Tibial artery (tissue), 4 donors: ENCODE results near the gene CD58.

ENCODE experiments used
- DNase-seq, 2 donors: peaks; one replicate each; pipeline ENCODE4 v3.0.0-alpha.2; 2019
- H3K27ac ChIP-seq, 2 donors: fragments of 200-600 bp; sonication (generic) in 1 of 2; 1 replicate in 1 of 2; 2 replicates in 1 of 2; pipeline ENCODE4 v1.5.1; 2018 to 2019; ENCODE audit warnings: mild to moderate bottlenecking in 1 of 2
- H3K27me3 ChIP-seq, 2 donors: fragments of 200-600 bp; sonication (generic) in 1 of 2; one replicate each; pipeline versions ENCODE4 v1.5.1 to v1.6.0; 2016 to 2019
- H3K36me3 ChIP-seq, 3 donors: fragments of 200-600 bp; sonication (generic) in 2 of 3; one replicate each; pipeline ENCODE4 v1.5.1; 2016 to 2019; ENCODE audit warnings: mild to moderate bottlenecking in 2 of 3
- H3K4me1 ChIP-seq, 4 donors: fragments of 200-600 bp; sonication (generic) in 2 of 4; 1 replicate in 3 of 4; 2 replicates in 1 of 4; pipeline ENCODE4 v1.5.1; 2016 to 2019
- H3K4me3 ChIP-seq, 2 donors: fragments of 200-600 bp; sonication (generic) in 1 of 2; 1 replicate in 1 of 2; 2 replicates in 1 of 2; pipeline ENCODE4 v1.5.1; 2018 to 2019; ENCODE audit warnings: mild to moderate bottlenecking in 2 of 2
- H3K9me3 ChIP-seq, 3 donors: fragments of 200-600 bp; sonication (generic) in 1 of 3; one replicate each; pipeline ENCODE4 v1.5.1; 2016 to 2019
- intact Hi-C: fragments of 100-400 bp; cut with DNase I; formaldehyde crosslinking; loops from one replicate; pipeline ENCODE4 v1.15.0; 2023; ENCODE audit warnings: low total_unique reads
- TF ChIP-seq, protein P1 (sequence below), 2 experiments: fragments of 200-600 bp in 1 of 2; fragments of 450-650 bp in 1 of 2; IDR thresholded peaks; one replicate each; pipeline ENCODE4 v1.5.1; 2017 to 2019; ENCODE audit warnings: antibody characterized with exemption in 2 of 2, mild to moderate bottlenecking in 1 of 2, moderate library complexity in 1 of 2

The CD58 gene

DNA sequence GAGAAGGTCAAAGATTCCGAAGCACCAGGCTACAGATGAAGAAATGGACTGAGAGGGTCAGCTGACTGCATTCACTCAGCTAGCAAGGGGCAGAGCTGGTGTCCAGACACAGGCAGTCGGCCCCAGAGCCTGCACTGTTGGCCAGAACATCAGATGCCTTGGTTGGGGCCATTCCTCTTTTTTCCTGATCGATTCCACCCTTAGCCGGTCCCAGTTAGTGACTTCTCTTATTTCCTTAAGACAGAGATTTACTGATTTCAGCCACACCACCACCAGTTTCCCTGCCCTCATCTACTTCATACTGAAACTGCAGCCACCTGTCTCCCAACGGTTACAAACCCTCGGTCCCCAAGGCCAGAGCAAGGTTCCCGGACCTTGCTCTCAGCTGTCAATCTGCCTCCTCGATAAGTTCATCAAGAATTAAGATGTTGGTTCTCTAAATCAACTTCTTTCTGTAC is 11.5 kb downstream of the CD58 start:
- Histone ChIP-seq H3K9me3 (no peaks in the 10 kb centered on the region), H3K4me3 (no peak overlapping the region), H3K27ac (no peak overlapping the region), H3K36me3 (peaks cover 0 to 7% (median 3%) of the 10 kb centered on the region in 3 donors), H3K4me1 (peaks cover 0 to 27% (median 8%) of the 10 kb centered on the region in 4 donors), H3K27me3 (no peaks in the 10 kb centered on the region)
- intact Hi-C loops, result no loop called here
- DNase-seq, result no peak
- TF ChIP-seq, protein P1, sequence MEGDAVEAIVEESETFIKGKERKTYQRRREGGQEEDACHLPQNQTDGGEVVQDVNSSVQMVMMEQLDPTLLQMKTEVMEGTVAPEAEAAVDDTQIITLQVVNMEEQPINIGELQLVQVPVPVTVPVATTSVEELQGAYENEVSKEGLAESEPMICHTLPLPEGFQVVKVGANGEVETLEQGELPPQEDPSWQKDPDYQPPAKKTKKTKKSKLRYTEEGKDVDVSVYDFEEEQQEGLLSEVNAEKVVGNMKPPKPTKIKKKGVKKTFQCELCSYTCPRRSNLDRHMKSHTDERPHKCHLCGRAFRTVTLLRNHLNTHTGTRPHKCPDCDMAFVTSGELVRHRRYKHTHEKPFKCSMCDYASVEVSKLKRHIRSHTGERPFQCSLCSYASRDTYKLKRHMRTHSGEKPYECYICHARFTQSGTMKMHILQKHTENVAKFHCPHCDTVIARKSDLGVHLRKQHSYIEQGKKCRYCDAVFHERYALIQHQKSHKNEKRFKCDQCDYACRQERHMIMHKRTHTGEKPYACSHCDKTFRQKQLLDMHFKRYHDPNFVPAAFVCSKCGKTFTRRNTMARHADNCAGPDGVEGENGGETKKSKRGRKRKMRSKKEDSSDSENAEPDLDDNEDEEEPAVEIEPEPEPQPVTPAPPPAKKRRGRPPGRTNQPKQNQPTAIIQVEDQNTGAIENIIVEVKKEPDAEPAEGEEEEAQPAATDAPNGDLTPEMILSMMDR (IDR thresholded peaks at IDR 0.05), result no peak

DNA sequence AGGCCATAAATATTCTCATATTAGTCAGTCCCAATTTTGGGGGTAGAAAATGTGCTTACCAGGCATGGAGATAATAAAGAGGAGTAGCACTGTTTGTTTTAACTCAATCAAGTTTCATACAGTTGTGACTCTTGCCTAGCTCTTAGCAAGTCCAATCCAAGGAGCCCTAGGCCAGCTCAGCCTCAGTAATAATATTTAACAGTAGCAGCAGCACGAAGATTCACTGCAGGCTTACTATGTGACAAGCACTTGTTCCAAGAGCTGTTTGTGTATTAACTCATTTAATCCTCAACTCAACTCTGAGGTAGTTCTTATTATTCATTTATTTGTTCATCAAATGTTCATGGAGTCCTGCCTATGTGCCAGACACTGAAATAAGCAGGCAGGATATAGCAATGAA is 12.3 kb downstream of the CD58 start:
- no peak for DNase-seq
- Histone ChIP-seq H3K27ac (no peak overlapping the region), H3K4me1 (peaks cover 0 to 28% (median 8%) of the 10 kb centered on the region in 4 donors), H3K27me3 (no peaks in the 10 kb centered on the region), H3K9me3 (no peaks in the 10 kb centered on the region), H3K36me3 (peaks cover 0 to 4% (median 1%) of the 10 kb centered on the region in 3 donors), H3K4me3 (no peak overlapping the region)
- TF ChIP-seq, protein P1 (IDR thresholded peaks at IDR 0.05), result no peak
- intact Hi-C loops, result no loop called here

DNA sequence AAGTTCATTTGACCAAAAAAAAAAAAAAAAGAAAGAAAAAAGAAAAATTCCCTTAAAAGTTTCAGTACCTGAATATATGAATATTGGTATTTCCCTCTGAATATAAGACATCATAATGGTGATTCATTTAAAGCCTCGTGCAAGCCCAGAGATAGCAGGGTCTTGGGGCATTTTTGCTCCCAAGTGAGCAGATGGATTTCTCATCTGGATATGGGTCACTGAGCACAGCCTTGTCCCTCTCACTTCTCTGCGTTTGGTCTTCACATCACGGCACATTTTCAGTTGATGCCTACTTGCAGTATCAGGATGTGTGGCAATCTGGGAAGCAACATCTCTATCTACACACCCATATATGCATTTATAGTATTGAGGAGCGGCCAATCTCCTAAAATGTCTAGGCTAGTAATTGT is 12.7 kb downstream of the CD58 start:
- H3K36me3 ChIP-seq, result no peaks in the 10 kb centered on the region
- TF ChIP-seq, protein P1 (IDR thresholded peaks at IDR 0.05), result no peak
- intact Hi-C loops, result no loop called here

DNA sequence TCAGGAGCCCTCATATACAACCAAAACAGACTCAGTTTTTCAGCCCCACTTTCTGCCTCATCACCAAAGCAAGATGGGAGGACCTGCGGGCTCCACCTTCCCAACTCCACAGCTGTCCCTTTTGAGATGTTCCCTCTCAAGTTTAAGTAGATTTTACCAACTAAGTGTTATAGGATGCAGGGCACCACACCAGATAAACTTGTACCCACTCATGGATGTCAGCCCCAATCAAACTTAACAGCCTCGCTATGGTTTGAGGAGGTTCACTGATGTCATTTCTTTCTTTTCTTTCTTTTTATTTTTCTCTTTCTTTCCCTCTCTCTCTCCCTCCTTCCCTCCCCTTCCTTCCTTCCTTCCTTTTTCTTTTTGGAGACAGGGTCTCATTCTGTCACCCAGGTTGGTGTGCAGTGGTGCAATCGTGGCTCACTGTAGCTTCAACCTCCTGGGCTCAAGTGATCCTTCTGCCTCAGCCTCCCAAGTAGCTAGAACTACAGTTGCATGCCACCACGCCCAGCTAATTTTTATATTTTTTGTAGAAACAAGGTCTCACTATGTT is 13.4 kb downstream of the CD58 start:
- peaks cover 0 to 31% (median 8%) of the 10 kb centered on the region in 4 donors for H3K4me1 ChIP-seq
- H3K4me3 ChIP-seq, result no peak overlapping the region
- no peak for DNase-seq
- H3K36me3 ChIP-seq, result no peaks in the 10 kb centered on the region
- peak overlapping the region in 1 of 2 donors; percentile 47 for H3K27ac ChIP-seq
- no peaks in the 10 kb centered on the region for H3K9me3 ChIP-seq
- no peaks in the 10 kb centered on the region for H3K27me3 ChIP-seq
- TF ChIP-seq, protein P1 (IDR thresholded peaks at IDR 0.05), result no peak
- intact Hi-C loops, result no loop called here

More for the DNA sequence above, 12.7 kb downstream of the CD58 start:
- no peak for DNase-seq
- Histone ChIP-seq H3K27me3 (no peaks in the 10 kb centered on the region), H3K4me3 (no peak overlapping the region), H3K9me3 (no peaks in the 10 kb centered on the region), H3K27ac (no peak overlapping the region), H3K4me1 (peaks cover 0 to 31% (median 8%) of the 10 kb centered on the region in 4 donors)

DNA sequence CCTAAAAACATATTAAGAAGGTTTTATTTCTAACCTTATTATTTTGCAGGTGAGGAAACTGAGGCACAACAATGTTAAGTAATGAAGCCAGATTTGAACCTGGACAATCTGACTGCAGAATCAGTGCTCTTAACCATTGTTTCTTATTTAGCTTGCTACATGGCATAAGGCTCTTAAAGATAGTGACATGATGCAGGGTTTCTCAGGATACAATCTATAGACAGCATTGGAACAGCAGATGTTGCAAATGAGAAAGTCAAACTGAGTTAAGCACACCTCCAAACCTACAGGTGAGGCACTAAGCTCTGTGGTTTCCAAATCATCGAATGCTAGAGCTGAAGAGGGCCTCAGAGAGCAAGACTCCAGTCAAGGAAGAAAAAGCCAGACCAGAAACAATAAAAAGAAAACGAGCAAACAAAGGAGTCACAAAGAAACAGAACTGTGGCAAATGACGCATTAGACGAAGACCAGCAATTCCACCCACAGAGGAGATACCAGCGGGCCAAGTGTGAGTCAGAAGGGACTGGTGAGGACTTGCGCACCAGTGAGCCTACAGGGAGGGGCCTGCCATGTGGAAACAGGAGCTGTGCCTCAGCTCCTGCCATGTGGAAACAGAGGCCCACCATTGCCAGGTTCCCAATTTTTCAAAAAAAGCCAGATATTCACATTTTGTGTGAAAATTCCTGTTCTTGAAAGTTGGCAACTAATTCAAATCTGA is 14.4 kb downstream of the CD58 start:
- Histone ChIP-seq H3K4me3 (no peak overlapping the region), H3K36me3 (no peaks in the 10 kb centered on the region), H3K27ac (peak overlapping the region; percentile 13 to 47), H3K9me3 (no peaks in the 10 kb centered on the region), H3K27me3 (no peaks in the 10 kb centered on the region), H3K4me1 (peaks cover 0 to 31% (median 8%) of the 10 kb centered on the region in 4 donors)
- intact Hi-C loops, result no loop called here
- DNase-seq, result peak; percentile 73 to 89
- TF ChIP-seq, protein P1 (IDR thresholded peaks at IDR 0.05), result no peak
